HEK293 (cell line): ENCODE measurements around the gene DDAH1.

Experiments used
- CTCF ChIA-PET: fragments of 350-600 bp; formaldehyde crosslinking; extraction: SDS; loops from one replicate; lab custom pipeline; 2021; ENCODE audit warnings: antibody characterized with exemption; lab: Yijun Ruan, JAX
- POLR2A ChIA-PET: fragments of 300-600 bp; formaldehyde crosslinking; extraction: SDS; loops from one replicate; lab custom pipeline; 2020; ENCODE audit warnings: antibody characterized with exemption, inconsistent platforms; lab: Yijun Ruan, JAX
- H3K27ac ChIP-seq: fragments of 200-500 bp; sonication (Bioruptor generic); 2 replicates; pipeline ENCODE4 v1.5.1; 2014; ENCODE audit warnings: low read depth, low read length, control low read depth, inconsistent platforms; ENCODE audit errors: extremely low read depth
- H3K36me3 ChIP-seq, 2 experiments: fragments of 200-500 bp in 1 of 2; sonication (Bioruptor generic) in 1 of 2; 1 replicate in 1 of 2; 2 replicates in 1 of 2; pipeline ENCODE4 v1.5.1; 2014 to 2017; ENCODE audit warnings: inconsistent platforms in 2 of 2, low read length in 2 of 2; ENCODE audit not compliant: control insufficient read depth in 2 of 2, insufficient read depth in 1 of 2
- H3K4me1 ChIP-seq: fragments of 200-500 bp; sonication (Bioruptor generic); 2 replicates; pipeline ENCODE4 v1.5.1; 2014; ENCODE audit warnings: mild to moderate bottlenecking, low read length, inconsistent platforms; ENCODE audit not compliant: control insufficient read depth, insufficient read depth
- H3K4me3 ChIP-seq: 2 replicates; pipeline ENCODE4 v1.5.1; 2011; ENCODE audit warnings: low read depth, mild to moderate bottlenecking, control low read depth, low read length, moderate library complexity
- H3K9me3 ChIP-seq: fragments of 200-500 bp; sonication (Bioruptor generic); 2 replicates; pipeline ENCODE4 v1.5.1; 2014; ENCODE audit warnings: low read depth, low read length, inconsistent platforms; ENCODE audit not compliant: control insufficient read depth, insufficient read depth
- BCL11A ChIP-seq: fragments of 450-650 bp; formaldehyde crosslinking; IDR thresholded peaks from 2 replicates; pipeline ENCODE4 v1.5.1; 2016; ENCODE audit warnings: low read depth, missing biosample characterization, missing genetic modification characterization
- PRDM6 ChIP-seq: fragments of 450-650 bp; formaldehyde crosslinking; IDR thresholded peaks from 2 replicates; pipeline ENCODE4 v1.5.1; 2017; ENCODE audit warnings: missing biosample characterization, missing genetic modification characterization
- SCRT2 ChIP-seq: fragments of 450-650 bp; formaldehyde crosslinking; IDR thresholded peaks from 2 replicates; pipeline ENCODE4 v1.5.1; 2016; ENCODE audit warnings: missing biosample characterization, missing genetic modification characterization
- TCF7L2 ChIP-seq: IDR thresholded peaks from 2 replicates; pipeline ENCODE4 v1.6.1; 2011; ENCODE audit warnings: low read depth, mild to moderate bottlenecking, inconsistent platforms, low read length, moderate library complexity, borderline replicate concordance
- WT1 ChIP-seq: fragments of 450-650 bp; formaldehyde crosslinking; IDR thresholded peaks from 2 replicates; pipeline ENCODE4 v1.5.1; 2016; ENCODE audit warnings: missing biosample characterization, missing genetic modification characterization
- ZNF10 ChIP-seq: fragments of 450-650 bp; formaldehyde crosslinking; IDR thresholded peaks from 2 replicates; pipeline ENCODE4 v1.5.1; 2017; ENCODE audit warnings: missing biosample characterization, missing genetic modification characterization
- ZNF133 ChIP-seq: fragments of 450-650 bp; formaldehyde crosslinking; IDR thresholded peaks from 2 replicates; pipeline ENCODE4 v1.5.1; 2016; ENCODE audit warnings: missing biosample characterization, missing genetic modification characterization
- ZNF146 ChIP-seq: fragments of 450-650 bp; formaldehyde crosslinking; IDR thresholded peaks from 2 replicates; pipeline ENCODE4 v1.5.1; 2016; ENCODE audit warnings: missing biosample characterization, missing genetic modification characterization
- ZNF544 ChIP-seq: fragments of 450-650 bp; formaldehyde crosslinking; IDR thresholded peaks from 2 replicates; pipeline ENCODE4 v1.5.0; 2017; ENCODE audit warnings: missing biosample characterization, missing genetic modification characterization
- ZNF558 ChIP-seq: fragments of 450-650 bp; formaldehyde crosslinking; IDR thresholded peaks from 2 replicates; pipeline ENCODE4 v1.5.1; 2016; ENCODE audit warnings: missing biosample characterization, missing genetic modification characterization
- ZNF624 ChIP-seq: fragments of 450-650 bp; formaldehyde crosslinking; IDR thresholded peaks from 2 replicates; pipeline ENCODE4 v1.5.1; 2017; ENCODE audit warnings: missing biosample characterization, missing genetic modification characterization
- ZNF654 ChIP-seq: fragments of 450-650 bp; formaldehyde crosslinking; IDR thresholded peaks from 2 replicates; pipeline ENCODE4 v1.5.1; 2016; ENCODE audit warnings: low read depth, missing biosample characterization, missing genetic modification characterization
- ZNF670 ChIP-seq: fragments of 450-650 bp; formaldehyde crosslinking; IDR thresholded peaks from 2 replicates; pipeline ENCODE4 v1.5.1; 2016; ENCODE audit warnings: missing biosample characterization, missing genetic modification characterization, low read depth
- ZNF76 ChIP-seq: fragments of 450-650 bp; formaldehyde crosslinking; IDR thresholded peaks from 2 replicates; pipeline ENCODE4; 2016; ENCODE audit warnings: low read depth, missing biosample characterization, missing genetic modification characterization, borderline replicate concordance
- ZSCAN16 ChIP-seq: fragments of 450-650 bp; formaldehyde crosslinking; IDR thresholded peaks from 2 replicates; pipeline ENCODE4 v1.5.1; 2016; ENCODE audit warnings: missing biosample characterization, missing genetic modification characterization
- ZSCAN23 ChIP-seq: fragments of 450-650 bp; formaldehyde crosslinking; IDR thresholded peaks from 2 replicates; pipeline ENCODE4 v1.5.1; 2016; ENCODE audit warnings: missing biosample characterization, missing genetic modification characterization
- TF ChIP-seq, protein P1 (sequence below): fragments of 450-650 bp; IDR thresholded peaks from 2 replicates; pipeline ENCODE4 v1.5.1; 2018; ENCODE audit warnings: missing biosample characterization, mild to moderate bottlenecking, missing genetic modification characterization
- TF ChIP-seq, protein P2 (sequence below): fragments of 450-650 bp; formaldehyde crosslinking; IDR thresholded peaks from 2 replicates; pipeline ENCODE4 v1.5.1; 2016; ENCODE audit warnings: missing biosample characterization, missing genetic modification characterization
- TF ChIP-seq, protein P3 (sequence below): fragments of 450-650 bp; formaldehyde crosslinking; IDR thresholded peaks from 2 replicates; pipeline ENCODE4; 2016; ENCODE audit warnings: missing biosample characterization, missing genetic modification characterization

Gene DDAH1

DNA sequence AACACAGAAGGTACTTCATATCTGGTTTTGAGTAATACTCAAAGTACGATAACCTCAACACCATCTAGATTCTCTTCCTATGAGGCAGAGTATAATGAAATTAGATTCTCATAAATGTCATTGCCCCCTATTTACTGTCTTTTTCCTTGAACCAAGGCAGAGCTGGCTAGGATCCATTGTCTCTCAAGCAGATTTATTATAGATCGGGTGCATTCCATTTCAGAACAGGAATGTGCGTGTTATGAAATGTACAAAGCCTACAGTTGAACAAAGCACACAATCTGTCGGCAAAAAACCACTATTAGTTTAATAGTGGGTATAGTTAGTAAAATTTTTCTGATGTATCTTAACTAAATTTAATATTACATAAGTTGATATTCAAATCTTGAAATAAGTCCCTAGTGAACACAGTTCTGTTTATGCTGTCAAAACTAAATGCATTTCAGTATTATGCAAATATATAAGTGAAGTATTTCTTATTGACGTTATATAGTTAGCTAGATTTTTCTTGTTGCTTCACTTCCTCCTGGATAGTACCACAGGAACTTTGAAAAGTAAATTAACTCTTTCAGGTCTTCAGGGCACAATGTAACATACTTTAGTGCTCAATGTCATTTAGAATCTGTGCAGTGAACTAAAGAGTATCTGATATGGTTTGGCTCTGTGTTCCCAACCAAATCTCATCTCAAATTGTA lies 92.1 kb downstream of the DDAH1 start:
- H3K36me3 ChIP-seq, result no peaks in the 10 kb centered on the region
- H3K27ac ChIP-seq, result no peak overlapping the region
- POLR2A ChIA-PET, result no interaction called here
- H3K4me3 ChIP-seq, result no peak overlapping the region
- H3K9me3 ChIP-seq, result no peaks in the 10 kb centered on the region
- H3K4me1 ChIP-seq, result no peaks in the 10 kb centered on the region
- TF ChIP-seq TCF7L2 (no peak), ZNF544 (no peak), ZSCAN23 (tag by site-specific recombination) (no peak), ZNF624 (tag by site-specific recombination) (no peak), ZNF10 (no peak), WT1 (tag by site-specific recombination) (no peak), ZNF654 (tag by site-specific recombination) (no peak), ZSCAN16 (tag by site-specific recombination) (no peak), ZNF133 (tag by site-specific recombination) (no peak), ZNF146 (tag by site-specific recombination) (no peak), BCL11A (no peak), ZNF558 (tag by site-specific recombination) (no peak)
- TF ChIP-seq, protein P1, sequence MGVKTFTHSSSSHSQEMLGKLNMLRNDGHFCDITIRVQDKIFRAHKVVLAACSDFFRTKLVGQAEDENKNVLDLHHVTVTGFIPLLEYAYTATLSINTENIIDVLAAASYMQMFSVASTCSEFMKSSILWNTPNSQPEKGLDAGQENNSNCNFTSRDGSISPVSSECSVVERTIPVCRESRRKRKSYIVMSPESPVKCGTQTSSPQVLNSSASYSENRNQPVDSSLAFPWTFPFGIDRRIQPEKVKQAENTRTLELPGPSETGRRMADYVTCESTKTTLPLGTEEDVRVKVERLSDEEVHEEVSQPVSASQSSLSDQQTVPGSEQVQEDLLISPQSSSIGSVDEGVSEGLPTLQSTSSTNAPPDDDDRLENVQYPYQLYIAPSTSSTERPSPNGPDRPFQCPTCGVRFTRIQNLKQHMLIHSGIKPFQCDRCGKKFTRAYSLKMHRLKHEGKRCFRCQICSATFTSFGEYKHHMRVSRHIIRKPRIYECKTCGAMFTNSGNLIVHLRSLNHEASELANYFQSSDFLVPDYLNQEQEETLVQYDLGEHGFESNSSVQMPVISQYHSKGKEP (tag by site-specific recombination), result no peak
- TF ChIP-seq, protein P2, sequence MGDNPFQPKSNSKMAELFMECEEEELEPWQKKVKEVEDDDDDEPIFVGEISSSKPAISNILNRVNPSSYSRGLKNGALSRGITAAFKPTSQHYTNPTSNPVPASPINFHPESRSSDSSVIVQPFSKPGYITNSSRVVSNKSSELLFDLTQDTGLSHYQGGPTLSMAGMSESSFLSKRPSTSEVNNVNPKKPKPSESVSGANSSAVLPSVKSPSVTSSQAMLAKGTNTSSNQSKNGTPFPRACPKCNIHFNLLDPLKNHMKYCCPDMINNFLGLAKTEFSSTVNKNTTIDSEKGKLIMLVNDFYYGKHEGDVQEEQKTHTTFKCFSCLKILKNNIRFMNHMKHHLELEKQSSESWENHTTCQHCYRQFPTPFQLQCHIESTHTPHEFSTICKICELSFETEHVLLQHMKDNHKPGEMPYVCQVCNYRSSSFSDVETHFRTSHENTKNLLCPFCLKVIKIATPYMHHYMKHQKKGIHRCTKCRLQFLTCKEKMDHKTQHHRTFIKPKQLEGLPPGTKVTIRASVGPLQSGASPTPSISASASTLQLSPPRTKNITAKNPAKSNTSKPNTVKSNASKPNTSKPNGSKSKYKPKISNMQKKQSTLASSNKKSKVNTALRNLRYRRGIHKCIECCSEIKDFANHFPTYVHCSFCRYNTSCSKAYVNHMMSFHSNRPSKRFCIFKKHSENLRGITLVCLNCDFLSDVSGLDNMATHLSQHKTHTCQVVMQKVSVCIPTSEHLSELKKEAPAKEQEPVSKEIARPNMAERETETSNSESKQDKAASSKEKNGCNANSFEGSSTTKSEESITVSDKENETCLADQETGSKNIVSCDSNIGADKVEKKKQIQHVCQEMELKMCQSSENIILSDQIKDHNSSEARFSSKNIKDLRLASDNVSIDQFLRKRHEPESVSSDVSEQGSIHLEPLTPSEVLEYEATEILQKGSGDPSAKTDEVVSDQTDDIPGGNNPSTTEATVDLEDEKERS, result no peak
- TF ChIP-seq, protein P3, sequence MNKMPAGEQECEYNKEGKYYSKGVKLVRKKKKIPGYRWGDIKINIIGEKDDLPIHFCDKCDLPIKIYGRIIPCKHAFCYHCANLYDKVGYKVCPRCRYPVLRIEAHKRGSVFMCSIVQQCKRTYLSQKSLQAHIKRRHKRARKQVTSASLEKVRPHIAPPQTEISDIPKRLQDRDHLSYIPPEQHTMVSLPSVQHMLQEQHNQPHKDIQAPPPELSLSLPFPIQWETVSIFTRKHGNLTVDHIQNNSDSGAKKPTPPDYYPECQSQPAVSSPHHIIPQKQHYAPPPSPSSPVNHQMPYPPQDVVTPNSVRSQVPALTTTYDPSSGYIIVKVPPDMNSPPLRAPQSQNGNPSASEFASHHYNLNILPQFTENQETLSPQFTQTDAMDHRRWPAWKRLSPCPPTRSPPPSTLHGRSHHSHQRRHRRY (tag by site-specific recombination), result no peak
- CTCF ChIA-PET, result interaction anchor here (0.9 to 2.9 kb wide), 3 partner anchors 10 to 390 kb away, joined by 4 to 13 read pairs (median 5); no protein-coding TSS in a partner anchor

- peak; percentile 87 for TF ChIP-seq SCRT2 (tag by site-specific recombination)
- TF ChIP-seq ZNF670 (tag by site-specific recombination), result no peak
- no peak for TF ChIP-seq ZNF76 (tag by site-specific recombination)
- TF ChIP-seq PRDM6, result peak; percentile 31; the same call in 1 of the 2 replicates
- POLR2A ChIA-PET, result no interaction called here
- CTCF ChIA-PET, result interaction anchor here (2.9 kb wide), 1 partner anchor 28 kb away, joined by 13 read pairs; no protein-coding TSS in a partner anchor
- H3K36me3 ChIP-seq, result no peaks in the 10 kb centered on the region
- no peak overlapping the region for H3K27ac ChIP-seq
- H3K9me3 ChIP-seq, result no peaks in the 10 kb centered on the region
- H3K4me1 ChIP-seq, result no peaks in the 10 kb centered on the region
- H3K4me3 ChIP-seq, result no peak overlapping the region
Observed at GRCh38 chr1:85371021-85371420, 93.9 kb downstream of the DDAH1 start.
